SK-N-SH treated with all-trans-retinoic acid at 6 μM for 48 hours (cell line): ENCODE data around the gene NDUFAF4.

Source experiments
- ATAC-seq: fragments of 200-7000 bp; cut with Tn5 transposase; 3 replicates; pipeline ENCODE4 v1.9.1; 2020; ENCODE audit warnings: mild to moderate bottlenecking, moderate library complexity
- ARNTL ChIP-seq: fragments of 450-650 bp; formaldehyde crosslinking; IDR thresholded peaks from 2 replicates; pipeline ENCODE4 v1.5.0; 2020; ENCODE audit warnings: low read depth, mild to moderate bottlenecking, moderate library complexity, borderline replicate concordance
- CREB5 ChIP-seq: fragments of 250-450 bp; sonication (Bioruptor Pico); IDR thresholded peaks from 2 replicates; pipeline ENCODE4 v1.5.1; 2020; ENCODE audit warnings: low read depth, mild to moderate bottlenecking, moderate library complexity
- CSDC2 ChIP-seq: fragments of 250-450 bp; sonication (Bioruptor Pico); IDR thresholded peaks from 2 replicates; pipeline ENCODE4 v1.5.0; 2020; ENCODE audit warnings: mild to moderate bottlenecking, moderate library complexity
- CSRNP3 ChIP-seq: fragments of 250-450 bp; sonication (Bioruptor Pico); IDR thresholded peaks from 2 replicates; pipeline ENCODE4 v1.5.1; 2021; ENCODE audit warnings: mild to moderate bottlenecking, moderate library complexity
- ESRRG ChIP-seq: fragments of 250-450 bp; sonication (Bioruptor Pico); IDR thresholded peaks from 2 replicates; pipeline ENCODE4 v1.6.1; 2021; ENCODE audit warnings: mild to moderate bottlenecking
- GLIS3 ChIP-seq: fragments of 250-450 bp; sonication (Bioruptor Pico); IDR thresholded peaks from 2 replicates; pipeline ENCODE4 v1.5.0; 2020; ENCODE audit warnings: mild to moderate bottlenecking, moderate library complexity
- ISL1 ChIP-seq: fragments of 250-450 bp; sonication (Bioruptor Pico); IDR thresholded peaks from 2 replicates; pipeline ENCODE4 v2.1.2; 2022; ENCODE audit warnings: mild to moderate bottlenecking, moderate library complexity
- OSR1 ChIP-seq: fragments of 250-450 bp; sonication (Bioruptor Pico); IDR thresholded peaks from 2 replicates; pipeline ENCODE4 v1.8.0; 2022; ENCODE audit warnings: moderate library complexity, mild to moderate bottlenecking, inconsistent platforms
- PPARA ChIP-seq: fragments of 250-450 bp; sonication (Bioruptor Pico); IDR thresholded peaks from 2 replicates; pipeline ENCODE4 v1.5.0; 2020; ENCODE audit warnings: mild to moderate bottlenecking, borderline replicate concordance
- SNAI2 ChIP-seq: fragments of 250-450 bp; sonication (Bioruptor Pico); IDR thresholded peaks from 2 replicates; pipeline ENCODE4 v1.5.0; 2020; ENCODE audit warnings: mild to moderate bottlenecking, moderate library complexity
- TCF4 ChIP-seq: fragments of 250-450 bp; sonication (Bioruptor Pico); IDR thresholded peaks from 2 replicates; pipeline ENCODE4 v1.8.0; 2021; ENCODE audit warnings: mild to moderate bottlenecking, moderate library complexity, borderline replicate concordance
- TOX ChIP-seq: fragments of 250-450 bp; sonication (Bioruptor Pico); IDR thresholded peaks from 2 replicates; pipeline ENCODE4 v1.8.0; 2021; ENCODE audit warnings: mild to moderate bottlenecking, moderate library complexity, borderline replicate concordance
- ZC3H10 ChIP-seq: fragments of 250-450 bp; sonication (Bioruptor Pico); IDR thresholded peaks from 2 replicates; pipeline ENCODE4 v1.5.1; 2021; ENCODE audit warnings: mild to moderate bottlenecking, moderate library complexity
- ZFP3 ChIP-seq: fragments of 250-450 bp; sonication (Bioruptor Pico); IDR thresholded peaks from 2 replicates; pipeline ENCODE4 v1.5.0; 2020; ENCODE audit warnings: mild to moderate bottlenecking, moderate library complexity
- ZFP30 ChIP-seq: fragments of 450-650 bp; formaldehyde crosslinking; IDR thresholded peaks from 2 replicates; pipeline ENCODE4 v1.5.0; 2022; ENCODE audit warnings: mild to moderate bottlenecking, moderate library complexity
- ZNF565 ChIP-seq: fragments of 450-650 bp; formaldehyde crosslinking; conservative IDR thresholded peaks from 2 replicates; pipeline ENCODE4 v1.5.0; 2020; ENCODE audit warnings: low read depth, mild to moderate bottlenecking, moderate library complexity
- ZNF70 ChIP-seq: fragments of 450-650 bp; formaldehyde crosslinking; IDR thresholded peaks from 2 replicates; pipeline ENCODE4 v1.5.0; 2020; ENCODE audit warnings: mild to moderate bottlenecking, moderate library complexity
- TF ChIP-seq, protein P1 (sequence below): fragments of 250-450 bp; sonication (Bioruptor Pico); IDR thresholded peaks from 2 replicates; pipeline ENCODE4 v1.8.0; 2021; ENCODE audit warnings: low read depth, mild to moderate bottlenecking, moderate library complexity, borderline replicate concordance
- TF ChIP-seq, protein P2 (sequence below): fragments of 250-450 bp; sonication (Bioruptor Pico); IDR thresholded peaks from 2 replicates; pipeline ENCODE4 v1.5.0; 2020; ENCODE audit warnings: mild to moderate bottlenecking, moderate library complexity
- TF ChIP-seq, protein P3 (sequence below): fragments of 250-450 bp; sonication (Bioruptor Pico); IDR thresholded peaks from 2 replicates; pipeline ENCODE4 v1.8.0; 2020; ENCODE audit warnings: mild to moderate bottlenecking, moderate library complexity, borderline replicate concordance

NDUFAF4 gene

GRCh38 chr6:96876886-96877545, 20.7 kb downstream of the NDUFAF4 start:
- TF ChIP-seq ZC3H10 (no peak), ZFP30 (CRISPR knock-in tag) (no peak), TOX (CRISPR knock-in tag) (no peak), CSRNP3 (CRISPR knock-in tag) (no peak), ESRRG (CRISPR knock-in tag) (no peak), ISL1 (CRISPR knock-in tag) (no peak)
- TF ChIP-seq, protein P1, sequence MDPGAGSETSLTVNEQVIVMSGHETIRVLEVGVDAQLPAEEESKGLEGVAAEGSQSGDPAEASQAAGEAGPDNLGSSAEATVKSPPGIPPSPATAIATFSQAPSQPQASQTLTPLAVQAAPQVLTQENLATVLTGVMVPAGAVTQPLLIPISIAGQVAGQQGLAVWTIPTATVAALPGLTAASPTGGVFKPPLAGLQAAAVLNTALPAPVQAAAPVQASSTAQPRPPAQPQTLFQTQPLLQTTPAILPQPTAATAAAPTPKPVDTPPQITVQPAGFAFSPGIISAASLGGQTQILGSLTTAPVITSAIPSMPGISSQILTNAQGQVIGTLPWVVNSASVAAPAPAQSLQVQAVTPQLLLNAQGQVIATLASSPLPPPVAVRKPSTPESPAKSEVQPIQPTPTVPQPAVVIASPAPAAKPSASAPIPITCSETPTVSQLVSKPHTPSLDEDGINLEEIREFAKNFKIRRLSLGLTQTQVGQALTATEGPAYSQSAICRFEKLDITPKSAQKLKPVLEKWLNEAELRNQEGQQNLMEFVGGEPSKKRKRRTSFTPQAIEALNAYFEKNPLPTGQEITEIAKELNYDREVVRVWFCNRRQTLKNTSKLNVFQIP (CRISPR knock-in tag): no peak
- no peak for ATAC-seq

DNA sequence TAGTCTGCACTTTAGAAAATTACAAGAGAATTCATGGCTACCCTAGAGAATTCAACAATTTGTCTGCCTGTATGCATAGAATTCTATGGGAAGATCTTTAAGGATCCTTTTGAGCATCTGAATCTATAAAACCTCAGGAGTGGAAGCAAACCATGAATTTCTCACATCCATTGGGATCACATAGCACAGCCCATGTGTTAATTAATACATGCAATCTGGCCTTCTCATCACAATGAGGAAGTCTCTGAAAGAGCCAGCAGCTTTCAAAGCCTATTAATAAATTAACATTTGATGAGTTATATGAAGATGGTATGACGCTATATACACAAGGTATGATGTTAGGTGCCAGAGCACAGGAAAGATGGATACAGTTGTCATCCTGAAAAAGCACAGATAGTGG, 24.7 kb downstream of the NDUFAF4 start:
- TF ChIP-seq PPARA (CRISPR knock-in tag) (no peak), ZC3H10 (no peak), ZNF565 (CRISPR knock-in tag) (no peak), TCF4 (CRISPR knock-in tag) (no peak), CSDC2 (CRISPR knock-in tag) (no peak), CREB5 (CRISPR knock-in tag) (no peak), GLIS3 (CRISPR knock-in tag) (no peak), ISL1 (CRISPR knock-in tag) (no peak), CSRNP3 (CRISPR knock-in tag) (no peak), ZFP3 (CRISPR knock-in tag) (no peak), ZNF70 (no peak), ESRRG (CRISPR knock-in tag) (no peak), OSR1 (CRISPR knock-in tag) (no peak), ARNTL (no peak), SNAI2 (CRISPR knock-in tag) (no peak), TOX (CRISPR knock-in tag) (no peak)
- TF ChIP-seq, protein P1 (CRISPR knock-in tag): no peak
- TF ChIP-seq, protein P2, sequence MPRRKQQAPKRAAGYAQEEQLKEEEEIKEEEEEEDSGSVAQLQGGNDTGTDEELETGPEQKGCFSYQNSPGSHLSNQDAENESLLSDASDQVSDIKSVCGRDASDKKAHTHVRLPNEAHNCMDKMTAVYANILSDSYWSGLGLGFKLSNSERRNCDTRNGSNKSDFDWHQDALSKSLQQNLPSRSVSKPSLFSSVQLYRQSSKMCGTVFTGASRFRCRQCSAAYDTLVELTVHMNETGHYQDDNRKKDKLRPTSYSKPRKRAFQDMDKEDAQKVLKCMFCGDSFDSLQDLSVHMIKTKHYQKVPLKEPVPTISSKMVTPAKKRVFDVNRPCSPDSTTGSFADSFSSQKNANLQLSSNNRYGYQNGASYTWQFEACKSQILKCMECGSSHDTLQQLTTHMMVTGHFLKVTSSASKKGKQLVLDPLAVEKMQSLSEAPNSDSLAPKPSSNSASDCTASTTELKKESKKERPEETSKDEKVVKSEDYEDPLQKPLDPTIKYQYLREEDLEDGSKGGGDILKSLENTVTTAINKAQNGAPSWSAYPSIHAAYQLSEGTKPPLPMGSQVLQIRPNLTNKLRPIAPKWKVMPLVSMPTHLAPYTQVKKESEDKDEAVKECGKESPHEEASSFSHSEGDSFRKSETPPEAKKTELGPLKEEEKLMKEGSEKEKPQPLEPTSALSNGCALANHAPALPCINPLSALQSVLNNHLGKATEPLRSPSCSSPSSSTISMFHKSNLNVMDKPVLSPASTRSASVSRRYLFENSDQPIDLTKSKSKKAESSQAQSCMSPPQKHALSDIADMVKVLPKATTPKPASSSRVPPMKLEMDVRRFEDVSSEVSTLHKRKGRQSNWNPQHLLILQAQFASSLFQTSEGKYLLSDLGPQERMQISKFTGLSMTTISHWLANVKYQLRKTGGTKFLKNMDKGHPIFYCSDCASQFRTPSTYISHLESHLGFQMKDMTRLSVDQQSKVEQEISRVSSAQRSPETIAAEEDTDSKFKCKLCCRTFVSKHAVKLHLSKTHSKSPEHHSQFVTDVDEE (CRISPR knock-in tag): no peak
- ATAC-seq: no peak

- ATAC-seq: no peak
- no peak for TF ChIP-seq OSR1 (CRISPR knock-in tag)
- TF ChIP-seq, protein P3, sequence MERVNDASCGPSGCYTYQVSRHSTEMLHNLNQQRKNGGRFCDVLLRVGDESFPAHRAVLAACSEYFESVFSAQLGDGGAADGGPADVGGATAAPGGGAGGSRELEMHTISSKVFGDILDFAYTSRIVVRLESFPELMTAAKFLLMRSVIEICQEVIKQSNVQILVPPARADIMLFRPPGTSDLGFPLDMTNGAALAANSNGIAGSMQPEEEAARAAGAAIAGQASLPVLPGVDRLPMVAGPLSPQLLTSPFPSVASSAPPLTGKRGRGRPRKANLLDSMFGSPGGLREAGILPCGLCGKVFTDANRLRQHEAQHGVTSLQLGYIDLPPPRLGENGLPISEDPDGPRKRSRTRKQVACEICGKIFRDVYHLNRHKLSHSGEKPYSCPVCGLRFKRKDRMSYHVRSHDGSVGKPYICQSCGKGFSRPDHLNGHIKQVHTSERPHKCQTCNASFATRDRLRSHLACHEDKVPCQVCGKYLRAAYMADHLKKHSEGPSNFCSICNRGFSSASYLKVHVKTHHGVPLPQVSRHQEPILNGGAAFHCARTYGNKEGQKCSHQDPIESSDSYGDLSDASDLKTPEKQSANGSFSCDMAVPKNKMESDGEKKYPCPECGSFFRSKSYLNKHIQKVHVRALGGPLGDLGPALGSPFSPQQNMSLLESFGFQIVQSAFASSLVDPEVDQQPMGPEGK (CRISPR knock-in tag): no peak
- TF ChIP-seq, all 23 proteins: peak for 0
These were observed 32.7 kb downstream of the NDUFAF4 start for GRCh38 chr6:96865055-96865405.
